Heart left ventricle (tissue), 16 donors: ENCODE data around the gene XYLT1. TPM values are rescaled to one million over a fixed set of nuclear protein-coding genes. Genes with fewer than 3 reads are reported as not detected.

Source experiments
- ATAC-seq, 4 donors: fragments of 200-7000 bp; cut with Tn5 transposase; one replicate each; pipeline ENCODE4 v1.9.1; 2020 to 2022; ENCODE audit warnings: moderate library complexity in 4 of 4, mild to moderate bottlenecking in 3 of 4, moderate number of reproducible peaks in 1 of 4
- DNase-seq, 5 donors: peaks; one replicate each; pipeline ENCODE4 v3.0.0-alpha.2; 2020
- H3K27ac ChIP-seq, 12 donors: fragments of 200-600 bp; sonication (generic) in 4 of 12; one replicate each; pipeline versions ENCODE4 v1.5.0 to v1.8.0; 2016 to 2022; ENCODE audit warnings: mild to moderate bottlenecking in 2 of 12
- H3K27me3 ChIP-seq, 9 donors: fragments of 200-600 bp; sonication (generic) in 2 of 9; one replicate each; pipeline versions ENCODE4 v1.5.1 to v1.8.0; 2016 to 2022; ENCODE audit warnings: mild to moderate bottlenecking in 3 of 9
- H3K36me3 ChIP-seq, 9 donors: fragments of 200-600 bp; sonication (generic) in 2 of 9; one replicate each; pipeline versions ENCODE4 v1.5.0 to v1.8.0; 2018 to 2022; ENCODE audit warnings: mild to moderate bottlenecking in 2 of 9
- H3K4me1 ChIP-seq, 12 donors: fragments of 200-600 bp; sonication (generic) in 4 of 12; one replicate each; pipeline versions ENCODE4 v1.5.0 to v1.8.0; 2016 to 2022; ENCODE audit warnings: mild to moderate bottlenecking in 3 of 12
- H3K4me3 ChIP-seq, 12 donors: fragments of 200-600 bp; sonication (generic) in 4 of 12; one replicate each; pipeline versions ENCODE4 v1.5.0 to v1.8.0; 2017 to 2022; ENCODE audit warnings: mild to moderate bottlenecking in 9 of 12, moderate library complexity in 4 of 12
- H3K9me3 ChIP-seq, 12 donors: fragments of 200-600 bp; sonication (generic) in 4 of 12; one replicate each; pipeline versions ENCODE4 v1.5.0 to v1.8.0; 2016 to 2022; ENCODE audit warnings: mild to moderate bottlenecking in 1 of 12
- CTCF ChIP-seq, 12 donors: fragments of 200-600 bp; sonication (generic) in 4 of 12; IDR thresholded peaks; one replicate each; pipeline versions ENCODE4 v1.5.0 to v1.8.0; 2018 to 2022; ENCODE audit warnings: antibody characterized with exemption in 12 of 12, mild to moderate bottlenecking in 5 of 12
- POLR2A ChIP-seq, 2 donors: fragments of 450-650 bp; IDR thresholded peaks; one replicate each; pipeline ENCODE4 v1.6.1; 2017; ENCODE audit warnings: antibody characterized with exemption in 2 of 2, mild to moderate bottlenecking in 2 of 2, moderate library complexity in 2 of 2
- WGBS, 4 donors: extraction: QIAGEN DNeasy Blood & Tissue Kit in 2 of 4; methylation state at CpG; one replicate each; pipeline versions ENCODE4 v1.1.5 to v1.1.7; 2013 to 2018; 5-methylcytosine and 5-hydroxymethylcytosine counted together
- intact Hi-C, 10 donors: fragments of 100-400 bp; cut with DNase I; formaldehyde crosslinking; loops; one replicate each; pipeline versions ENCODE4 v1.11.1 to v1.14.2; 2022
- polyA plus RNA-seq, 2 donors: library from polyadenylated mRNA; stranded (reverse); fragments of 200-250 nt; gene quantifications; one replicate each; pipeline ENCODE4 v1.2.3, GENCODE V29; 2013
- total RNA-seq, 9 donors: library from RNA; depleted of rRNA in 2 of 9; stranded (reverse); fragments of >200 nt in 2 of 9; fragmentation: NEBNext Ultra II Directional in 3 of 9; extraction: Animal tissue kit (Norgen Biotek cat#: 25700) in 3 of 9; gene quantifications; one replicate each; pipeline versions ENCODE4 v1.1.0 to v1.2.4, GENCODE V29; 2016 to 2023
- donor health status: ischemic (EF 13 %, LVEDD 7.1; RV severe dilation, severe dysfunction).
- donor health status: healthy with polysubstance abuse.
- donor health status: DM: no; HTN: yes; CAD: no.
- donor health status: DM: no; HTN: no; CAD: no.
- donor health status: ischemic (EF 25% LVEDD 6.9; RV normal size, moderate dysfunction).
- donor health status: ischemic (EF 25% LVEDD 5.7; RV mildly dilated, moderate dysfunction).
- donor health status: healthy.
- donor health status: DM: yes; HTN: yes; CAD: no.
- donor health status: ischemic (EF 35%, LVEDD 5.7; RV mildly dilated, moderate dysfunction).
- donor health status: nonischemic (EF 11% LVEDD 7.7; RV severe dilation, severe dysfunction).
- donor health status: DM: yes; HTN: yes; CAD: no.
- donor health status: PGD.
- donor health status: ischemic (EF 29% LVEDD 5.4; RV normal size, mild dysfunction).
- donor health status: nonischemic (EF 23%, LVEDD 6.1; RV moderate dilation, normal function).

Gene XYLT1
- total and polyA plus RNA-seq, 11 donors: 0.46 to 12.3 (median 2.4) TPM

GRCh38 chr16:17130733-17131132, 340.0 kb downstream of the XYLT1 start:
- Histone ChIP-seq H3K4me1 (no peaks in the 10 kb centered on the region), H3K9me3 (no peaks in the 10 kb centered on the region), H3K27ac (no peak overlapping the region), H3K27me3 (no peaks in the 10 kb centered on the region), H3K4me3 (no peak overlapping the region), H3K36me3 (peaks cover 0 to 27% (median 0%) of the 10 kb centered on the region in 9 donors)
- DNase-seq (no peak), ATAC-seq (no peak)
- TF ChIP-seq CTCF (IDR thresholded peaks at IDR 0.05): no peak
- intact Hi-C loops: no loop called here
- WGBS, 4 donors: 88 to 90% (median 90%) methylated on average over 6 of the region's 6 CpGs

- H3K27ac ChIP-seq: no peak overlapping the region
- TF ChIP-seq CTCF (IDR thresholded peaks at IDR 0.05): no peak
- no peak for TF ChIP-seq POLR2A (IDR thresholded peaks at IDR 0.05)
- peaks cover 0 to 27% (median 0%) of the 10 kb centered on the region in 9 donors for H3K36me3 ChIP-seq
- no peak for DNase-seq
- no peaks in the 10 kb centered on the region for H3K9me3 ChIP-seq
- 91 to 92% (median 91%) methylated on average over 5 of the region's 5 CpGs for WGBS, 4 donors
- ATAC-seq: no peak
- H3K4me3 ChIP-seq: no peak overlapping the region
- H3K4me1 ChIP-seq: no peaks in the 10 kb centered on the region
- no peaks in the 10 kb centered on the region for H3K27me3 ChIP-seq
- intact Hi-C loops: no loop called here
Observed at GRCh38 chr16:17129971-17130370, 340.8 kb downstream of the XYLT1 start.

- intact Hi-C loops: no loop called here
- 80 to 89% (median 86%) methylated on average over 6 of the region's 6 CpGs for WGBS, 4 donors
- Histone ChIP-seq H3K36me3 (peaks cover 0 to 21% (median 0%) of the 10 kb centered on the region in 9 donors), H3K27ac (no peak overlapping the region), H3K9me3 (no peaks in the 10 kb centered on the region), H3K27me3 (no peaks in the 10 kb centered on the region), H3K4me3 (no peak overlapping the region), H3K4me1 (no peaks in the 10 kb centered on the region)
- no peak for ATAC-seq
- TF ChIP-seq POLR2A (IDR thresholded peaks at IDR 0.05) (no peak), CTCF (IDR thresholded peaks at IDR 0.05) (no peak)
- no peak for DNase-seq
Observed at GRCh38 chr16:17128791-17129190, 342.0 kb downstream of the XYLT1 start.

- H3K4me3 ChIP-seq: no peak overlapping the region
- ATAC-seq (no peak), DNase-seq (no peak)
- peaks cover 0 to 14% (median 0%) of the 10 kb centered on the region in 9 donors for H3K36me3 ChIP-seq
- H3K27me3 ChIP-seq: no peaks in the 10 kb centered on the region
- WGBS, 4 donors: 63 to 88% (median 65%) methylated on average over 2 to 3 of the region's 3 CpGs
- no peak overlapping the region for H3K27ac ChIP-seq
- H3K9me3 ChIP-seq: no peaks in the 10 kb centered on the region
- intact Hi-C loops: no loop called here
- no peaks in the 10 kb centered on the region for H3K4me1 ChIP-seq
- no peak for TF ChIP-seq POLR2A (IDR thresholded peaks at IDR 0.05)
- TF ChIP-seq CTCF (IDR thresholded peaks at IDR 0.05): no peak
Observed at GRCh38 chr16:17126156-17126555, 344.6 kb downstream of the XYLT1 start.
